GM12873 (cell line): ENCODE data around the gene RNU5D-1.

Source experiments
- CTCF ChIP-seq: IDR thresholded peaks from 2 replicates; pipeline ENCODE4 v1.5.1; 2012; ENCODE audit warnings: low read depth, mild to moderate bottlenecking, moderate library complexity, low read length, control low read depth; ENCODE audit not compliant: insufficient read depth; ENCODE audit errors: missing control alignments

RNU5D-1 gene

GRCh38 chr1:44730741-44731512 lies at the start of gene RNU5D-1:
Gene RNU5D-1 (minus strand): TSS chr1:44731170.
- TF ChIP-seq CTCF, result peak; percentile 82

GRCh38 chr1:44780583-44781121 lies 49.7 kb upstream of the RNU5D-1 start:
- no peak for TF ChIP-seq CTCF

- no peak for TF ChIP-seq CTCF
These were observed 48.0 kb upstream of the RNU5D-1 start for GRCh38 chr1:44778705-44779576.

- TF ChIP-seq CTCF, result no peak
These were observed 47.1 kb upstream of the RNU5D-1 start for GRCh38 chr1:44777969-44778635.

- TF ChIP-seq CTCF, result no peak
These were observed 46.6 kb upstream of the RNU5D-1 start for GRCh38 chr1:44777547-44777946.

GRCh38 chr1:44776730-44777068 lies 45.7 kb upstream of the RNU5D-1 start:
- TF ChIP-seq CTCF, result no peak

GRCh38 chr1:44775930-44776729 lies 45.2 kb upstream of the RNU5D-1 start:
- no peak for TF ChIP-seq CTCF
